ENCODE measurements around the gene CXorf38.
"Not testable (repeated sequence)": the region's sequence is repeated elsewhere in the genome, so short reads cannot be mapped to it uniquely, and the experiment has no call there.

CXorf38 gene

GRCh38 chrX:40628506-40628905 is 18.9 kb downstream of the CXorf38 start:
- no peak for DNase-seq (ENCODE audit: low spot score)

GRCh38 chrX:40625294-40625693 is 22.1 kb downstream of the CXorf38 start:
- DNase-seq (ENCODE audit: low spot score) = no peak

- no peak for DNase-seq (ENCODE audit: low spot score)
These were observed 23.7 kb downstream of the CXorf38 start for GRCh38 chrX:40623665-40624064.

GRCh38 chrX:40623139-40623536 is 24.2 kb downstream of the CXorf38 start, which contains the start of gene MPC1L:
MPC1L (plus strand) TSS chrX:40623428; CDS start chrX:40623566, 138 bp downstream.
- DNase-seq (ENCODE audit: low spot score) = no peak

GRCh38 chrX:40622479-40623138 is 24.8 kb downstream of the CXorf38 start:
- DNase-seq (ENCODE audit: low spot score) = no peak

- DNase-seq (ENCODE audit: low spot score) = no peak
These were observed 29.8 kb downstream of the CXorf38 start for GRCh38 chrX:40617566-40617965.

GRCh38 chrX:40615976-40616375 is 31.4 kb downstream of the CXorf38 start:
- DNase-seq (ENCODE audit: low spot score) = no peak

- DNase-seq (ENCODE audit: low spot score) = no peak
These were observed 34.9 kb downstream of the CXorf38 start for GRCh38 chrX:40612511-40612910.

GRCh38 chrX:40607381-40607780 is 40.0 kb downstream of the CXorf38 start:
- DNase-seq (ENCODE audit: low spot score) = no peak

GRCh38 chrX:40603446-40603845 is 43.9 kb downstream of the CXorf38 start:
- no peak for DNase-seq (ENCODE audit: low spot score)

GRCh38 chrX:40589616-40590321 is 57.6 kb downstream of the CXorf38 start:
- not testable (repeated sequence) for DNase-seq (ENCODE audit: low spot score)

GRCh38 chrX:40587623-40588022 is 59.7 kb downstream of the CXorf38 start:
- not testable (repeated sequence) for DNase-seq (ENCODE audit: low spot score)

- no peak for DNase-seq (ENCODE audit: low spot score)
These were observed 64.5 kb downstream of the CXorf38 start for GRCh38 chrX:40582811-40583210.

- not testable (repeated sequence) for DNase-seq (ENCODE audit: low spot score)
These were observed 65.2 kb downstream of the CXorf38 start for GRCh38 chrX:40582178-40582577.

- no peak for DNase-seq (ENCODE audit: low spot score)
These were observed 65.9 kb downstream of the CXorf38 start for GRCh38 chrX:40581336-40581920.

GRCh38 chrX:40580537-40581335 is 66.6 kb downstream of the CXorf38 start, which contains the start of gene ATP6AP2:
ATP6AP2 (plus strand) TSS chrX:40580970; CDS start chrX:40581066, 96 bp downstream.
- peak; percentile 91 for DNase-seq (ENCODE audit: low spot score)

- no peak for DNase-seq (ENCODE audit: low spot score)
These were observed 67.3 kb downstream of the CXorf38 start for GRCh38 chrX:40579900-40580536.

GRCh38 chrX:40579141-40579540 is 68.2 kb downstream of the CXorf38 start:
- DNase-seq (ENCODE audit: low spot score) = no peak

- DNase-seq (ENCODE audit: low spot score) = no peak
These were observed 69.2 kb downstream of the CXorf38 start for GRCh38 chrX:40578039-40578695.
